Gastroesophageal sphincter (tissue), 4 donors: ENCODE results near the gene CCAR1. TPM values are rescaled to one million over a fixed set of nuclear protein-coding genes. Genes with fewer than 3 reads are reported as not detected.
"Not testable (repeated sequence)": the region's sequence is repeated elsewhere in the genome, so short reads cannot be mapped to it uniquely, and the experiment has no call there.

Experiments used
- ATAC-seq: fragments of 150-250 bp; one replicate; pipeline ENCODE4 v1.9.1; 2016; ENCODE audit warnings: mild to moderate bottlenecking, moderate library complexity
- H3K27ac ChIP-seq, 4 donors: fragments of 200-600 bp; sonication (generic) in 3 of 4; 1 replicate in 3 of 4; 2 replicates in 1 of 4; pipeline ENCODE4 v1.5.1; 2016 to 2019
- H3K27me3 ChIP-seq: fragments of 200-600 bp; sonication (generic); one replicate; pipeline ENCODE4 v1.5.1; 2019
- H3K36me3 ChIP-seq, 2 donors: fragments of 200-600 bp; sonication (generic); one replicate each; pipeline ENCODE4 v1.5.1; 2019; ENCODE audit warnings: control low read depth in 1 of 2
- H3K4me1 ChIP-seq, 3 donors: fragments of 200-600 bp; sonication (generic); 1 replicate in 2 of 3; 2 replicates in 1 of 3; pipeline ENCODE4 v1.5.1; 2016 to 2019; ENCODE audit warnings: control low read depth in 2 of 3
- H3K4me3 ChIP-seq, 2 donors: fragments of 200-600 bp; sonication (generic); one replicate each; pipeline ENCODE4 v1.5.1; 2019; ENCODE audit warnings: mild to moderate bottlenecking in 1 of 2, moderate library complexity in 1 of 2
- H3K9me3 ChIP-seq, 3 donors: fragments of 200-600 bp; sonication (generic); one replicate each; pipeline ENCODE4 v1.5.1; 2017 to 2019; ENCODE audit warnings: control low read depth in 2 of 3
- EP300 ChIP-seq: sonication (generic); formaldehyde crosslinking; IDR thresholded peaks from one replicate; pipeline ENCODE4 v1.6.1; 2017; ENCODE audit warnings: antibody characterized with exemption, mild to moderate bottlenecking
- POLR2A ChIP-seq, 2 donors: fragments of 450-650 bp; IDR thresholded peaks; one replicate each; pipeline ENCODE4 v1.6.1; 2017; ENCODE audit warnings: antibody characterized with exemption in 2 of 2, mild to moderate bottlenecking in 2 of 2, moderate library complexity in 1 of 2
- POLR2AphosphoS5 ChIP-seq: sonication (generic); formaldehyde crosslinking; IDR thresholded peaks from one replicate; pipeline ENCODE4 v1.6.1; 2017; ENCODE audit warnings: antibody characterized with exemption
- WGBS, 2 donors: methylation state at CpG; one replicate each; pipeline ENCODE4 v1.1.5; 2018; ENCODE audit warnings: low coverage in 1 of 2; 5-methylcytosine and 5-hydroxymethylcytosine counted together
- total RNA-seq, 4 donors: library from RNA; depleted of rRNA; stranded (reverse); fragments of >200 nt; gene quantifications; one replicate each; pipeline ENCODE4 v1.1.0, GENCODE V29; 2016
- TF ChIP-seq, protein P1 (sequence below), 4 experiments: fragments of 200-600 bp in 2 of 4; fragments of 450-650 bp in 2 of 4; sonication (generic) in 1 of 4; IDR thresholded peaks; one replicate each; pipeline ENCODE4 v1.5.1; 2017 to 2019; ENCODE audit warnings: antibody characterized with exemption in 4 of 4, mild to moderate bottlenecking in 2 of 4, moderate library complexity in 2 of 4

Gene CCAR1
- total RNA-seq, 4 donors from 2014 or later, result 42.4 to 60.8 (median 54.8) TPM

DNA sequence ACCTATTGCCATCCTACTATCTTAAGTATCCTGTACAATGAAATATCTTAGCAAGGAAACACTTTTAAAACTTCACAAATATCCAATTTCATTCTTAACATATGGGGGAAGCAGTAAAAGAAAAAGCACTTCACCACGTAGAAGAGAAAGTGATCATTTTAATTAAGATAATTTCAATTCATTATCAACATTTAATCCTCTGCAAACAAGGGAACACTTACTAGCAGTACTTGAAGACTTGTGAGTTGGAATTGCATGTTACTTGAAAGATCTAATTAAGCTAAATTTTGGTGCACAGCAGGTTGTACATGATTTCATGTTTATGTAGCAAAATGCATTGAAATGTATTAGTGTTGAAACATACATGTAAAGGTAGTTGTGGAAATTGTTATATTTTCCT is 20.8 kb upstream of the CCAR1 start:
- TF ChIP-seq, protein P1, sequence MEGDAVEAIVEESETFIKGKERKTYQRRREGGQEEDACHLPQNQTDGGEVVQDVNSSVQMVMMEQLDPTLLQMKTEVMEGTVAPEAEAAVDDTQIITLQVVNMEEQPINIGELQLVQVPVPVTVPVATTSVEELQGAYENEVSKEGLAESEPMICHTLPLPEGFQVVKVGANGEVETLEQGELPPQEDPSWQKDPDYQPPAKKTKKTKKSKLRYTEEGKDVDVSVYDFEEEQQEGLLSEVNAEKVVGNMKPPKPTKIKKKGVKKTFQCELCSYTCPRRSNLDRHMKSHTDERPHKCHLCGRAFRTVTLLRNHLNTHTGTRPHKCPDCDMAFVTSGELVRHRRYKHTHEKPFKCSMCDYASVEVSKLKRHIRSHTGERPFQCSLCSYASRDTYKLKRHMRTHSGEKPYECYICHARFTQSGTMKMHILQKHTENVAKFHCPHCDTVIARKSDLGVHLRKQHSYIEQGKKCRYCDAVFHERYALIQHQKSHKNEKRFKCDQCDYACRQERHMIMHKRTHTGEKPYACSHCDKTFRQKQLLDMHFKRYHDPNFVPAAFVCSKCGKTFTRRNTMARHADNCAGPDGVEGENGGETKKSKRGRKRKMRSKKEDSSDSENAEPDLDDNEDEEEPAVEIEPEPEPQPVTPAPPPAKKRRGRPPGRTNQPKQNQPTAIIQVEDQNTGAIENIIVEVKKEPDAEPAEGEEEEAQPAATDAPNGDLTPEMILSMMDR (IDR thresholded peaks at IDR 0.05), result no peak
- no peak for TF ChIP-seq POLR2A (IDR thresholded peaks at IDR 0.05)
- TF ChIP-seq POLR2AphosphoS5, result no peak
- TF ChIP-seq EP300, result no peak
- no peak overlapping the region for H3K4me3 ChIP-seq
- no peaks in the 10 kb centered on the region for H3K9me3 ChIP-seq
- peaks cover 0 to 18% (median 0%) of the 10 kb centered on the region in 3 donors for H3K4me1 ChIP-seq
- ATAC-seq, result no peak
- no peaks in the 10 kb centered on the region for H3K36me3 ChIP-seq
- no peaks in the 10 kb centered on the region for H3K27me3 ChIP-seq
- WGBS, 2 donors, result 75 to 86% methylated on average over 1 of the region's 1 CpG
- no peak overlapping the region for H3K27ac ChIP-seq

DNA sequence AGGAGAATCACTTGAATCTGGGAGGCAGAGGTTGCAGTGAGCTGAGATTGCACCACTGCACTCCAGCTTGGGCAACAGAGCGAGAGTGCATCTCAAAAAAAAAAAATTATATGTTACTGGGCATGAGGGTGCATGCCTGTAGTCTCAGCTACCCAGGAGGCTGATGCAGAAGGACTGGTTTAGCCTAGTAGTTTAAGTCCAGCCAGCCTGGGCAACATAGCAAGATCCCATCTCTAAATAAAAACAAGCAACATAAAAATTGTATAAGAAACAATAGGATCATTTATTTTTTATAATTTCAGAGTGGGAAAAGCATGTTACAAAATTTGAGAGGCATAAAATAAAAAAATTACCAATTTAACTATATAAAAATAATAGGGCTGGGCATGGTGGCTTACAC is 15.5 kb upstream of the CCAR1 start:
- no peaks in the 10 kb centered on the region for H3K4me1 ChIP-seq
- H3K4me3 ChIP-seq, result no peak overlapping the region
- H3K36me3 ChIP-seq, result no peaks in the 10 kb centered on the region
- TF ChIP-seq POLR2A (IDR thresholded peaks at IDR 0.05), result no peak
- TF ChIP-seq, protein P1 (IDR thresholded peaks at IDR 0.05), result no peak
- TF ChIP-seq POLR2AphosphoS5, result no peak
- no peak for TF ChIP-seq EP300
- no peaks in the 10 kb centered on the region for H3K27me3 ChIP-seq
- ATAC-seq, result no peak
- 100% methylated on average over 1 of the region's 1 CpG; no CpG with 5 or more reads in 1 of the 2 donors for WGBS, 2 donors
- no peaks in the 10 kb centered on the region for H3K9me3 ChIP-seq
- no peak overlapping the region for H3K27ac ChIP-seq

DNA sequence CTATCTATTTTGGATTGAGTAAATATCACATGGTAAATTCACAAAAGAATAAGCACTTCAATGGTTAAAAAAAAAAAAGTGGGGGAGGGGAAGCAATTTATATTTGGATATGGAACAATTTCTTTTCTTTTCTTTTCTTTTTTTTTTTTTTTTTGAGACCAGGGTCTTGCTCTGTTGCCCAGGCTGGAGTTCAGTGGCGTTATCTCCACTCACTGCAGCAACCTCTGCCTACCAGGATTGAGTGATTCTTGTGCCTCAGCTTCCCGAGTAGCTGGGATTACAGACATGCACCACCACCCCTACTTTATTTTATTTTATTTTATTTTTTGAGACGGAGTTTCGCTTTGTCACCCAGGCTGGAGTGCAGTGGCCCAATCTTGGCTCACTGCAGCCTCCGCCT is 12.1 kb upstream of the CCAR1 start:
- not testable (repeated sequence) for H3K27me3 ChIP-seq, H3K36me3 ChIP-seq, H3K4me1 ChIP-seq, H3K4me3 ChIP-seq, H3K9me3 ChIP-seq, ATAC-seq, H3K27ac ChIP-seq
- WGBS, 2 donors, result 88 to 92% methylated on average over 3 to 5 of the region's 5 CpGs

DNA sequence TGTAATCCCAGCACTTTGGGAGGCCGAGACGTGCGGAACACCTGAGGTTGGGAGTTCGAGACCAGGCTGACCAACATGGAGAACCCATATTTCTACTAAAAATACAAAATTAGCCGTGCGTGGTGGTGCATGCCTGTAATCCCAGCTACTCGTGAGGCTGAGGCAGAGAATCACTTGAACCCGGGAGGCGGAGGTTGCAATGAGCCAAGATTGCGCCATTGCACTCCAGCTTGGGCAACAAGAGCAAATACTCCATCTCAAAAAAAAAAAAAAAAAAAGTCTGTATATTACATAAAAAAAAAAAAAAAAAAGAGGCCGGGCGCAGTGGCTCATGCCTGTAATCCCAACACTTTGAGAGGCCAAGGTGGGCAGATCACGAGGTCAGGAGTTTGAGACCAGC is 8.0 kb upstream of the CCAR1 start:
- not testable (repeated sequence) for H3K4me1 ChIP-seq, ATAC-seq, H3K27me3 ChIP-seq, H3K4me3 ChIP-seq, H3K9me3 ChIP-seq, H3K27ac ChIP-seq, H3K36me3 ChIP-seq
- WGBS, 2 donors, result 60 to 100% methylated on average over 1 to 3 of the region's 13 CpGs

DNA sequence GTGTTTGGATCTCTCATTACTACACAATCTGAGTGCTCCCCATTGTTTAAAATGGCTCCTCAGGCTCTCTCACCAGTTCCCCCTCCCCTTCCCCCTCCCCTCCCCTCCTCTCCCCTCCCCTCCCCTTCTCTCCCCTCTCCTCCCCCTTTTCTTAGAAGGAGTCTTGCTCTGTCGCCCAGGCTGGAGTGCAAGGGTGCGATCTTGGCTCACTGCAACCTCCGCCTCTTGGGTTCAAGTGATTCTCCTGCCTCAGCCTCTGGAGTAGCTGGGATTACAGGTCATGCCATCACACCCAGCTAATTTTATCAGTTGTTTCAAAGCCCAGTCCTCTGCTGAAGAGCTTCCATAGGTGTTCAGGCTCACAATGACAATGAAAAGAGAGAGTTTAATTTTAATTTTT is 3.6 kb upstream of the CCAR1 start:
- TF ChIP-seq POLR2A (IDR thresholded peaks at IDR 0.05), result no peak
- TF ChIP-seq EP300, result no peak
- TF ChIP-seq, protein P1 (IDR thresholded peaks at IDR 0.05), result no peak
- TF ChIP-seq POLR2AphosphoS5, result no peak
- Histone ChIP-seq H3K36me3 (no peaks in the 10 kb centered on the region), H3K4me3 (no peak overlapping the region), H3K4me1 (peaks cover 0 to 9% (median 3%) of the 10 kb centered on the region in 3 donors), H3K27me3 (no peaks in the 10 kb centered on the region), H3K9me3 (no peaks in the 10 kb centered on the region), H3K27ac (no peak overlapping the region)
- ATAC-seq, result no peak
- WGBS, 2 donors, result 60% methylated on average over 1 of the region's 3 CpGs; no CpG with 5 or more reads in 1 of the 2 donors

DNA sequence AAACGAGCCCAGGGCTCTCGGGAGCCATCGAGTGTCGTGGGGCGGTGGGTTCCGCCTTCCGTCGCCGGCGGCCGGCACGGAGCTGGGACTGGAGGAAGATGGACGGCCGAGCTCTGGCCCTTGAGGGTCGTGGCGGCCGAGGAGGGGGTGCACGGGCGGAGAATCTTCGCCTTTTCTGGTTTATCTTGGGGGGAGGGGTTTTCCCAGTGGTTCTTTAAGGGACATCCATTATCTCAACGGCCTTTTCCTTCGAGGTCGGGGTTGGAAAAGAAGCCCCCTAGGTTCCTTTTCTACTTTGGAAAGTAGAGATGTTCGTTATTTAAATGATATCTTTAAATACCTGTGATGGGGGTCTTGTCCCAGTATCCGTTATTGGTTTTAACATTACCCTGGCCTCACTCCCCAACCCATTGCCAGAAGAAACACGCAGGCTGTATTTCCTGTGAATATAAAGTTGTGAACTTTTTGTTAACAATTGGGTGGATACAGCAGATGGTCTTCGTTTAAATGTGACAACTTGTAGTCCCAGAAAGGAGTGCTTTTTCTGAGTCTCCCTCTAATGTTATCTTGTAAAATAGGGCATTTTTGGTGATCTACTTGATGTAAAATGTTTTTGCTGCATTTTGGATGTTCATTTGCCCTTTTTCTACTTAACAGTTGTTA is 765 bp downstream of the CCAR1 start:
- Histone ChIP-seq H3K27ac (peak overlapping the region; percentile 87 to 96 (median 90)), H3K4me3 (peak overlapping the region; percentile 78 to 99), H3K27me3 (no peaks in the 10 kb centered on the region), H3K36me3 (peaks cover 0 to 40% of the 10 kb centered on the region in 2 donors), H3K9me3 (no peaks in the 10 kb centered on the region), H3K4me1 (peaks cover 0 to 18% (median 7%) of the 10 kb centered on the region in 3 donors)
- TF ChIP-seq, protein P1 (IDR thresholded peaks at IDR 0.05), result no peak
- no peak for ATAC-seq
- 0 to 5% methylated on average over 4 to 13 of the region's 27 CpGs for WGBS, 2 donors
